ENCODE measurements around the gene EHF. TPM values are rescaled to one million over a fixed set of nuclear protein-coding genes. Genes with fewer than 3 reads are reported as not detected.
A peak's percentile ranks its signal among the peaks of the same experiment; 100 is the strongest.

EHF gene
- total and polyA plus RNA-seq, 2 of the 13 experiments (the other 11 are each of a cell fraction or from before 2014, with no cell fraction given): 0.04 to 0.46 TPM

GRCh38 chr11:34640050-34640923 lies 19.4 kb downstream of the EHF start (continued):
- TF ChIP-seq, protein P1, sequence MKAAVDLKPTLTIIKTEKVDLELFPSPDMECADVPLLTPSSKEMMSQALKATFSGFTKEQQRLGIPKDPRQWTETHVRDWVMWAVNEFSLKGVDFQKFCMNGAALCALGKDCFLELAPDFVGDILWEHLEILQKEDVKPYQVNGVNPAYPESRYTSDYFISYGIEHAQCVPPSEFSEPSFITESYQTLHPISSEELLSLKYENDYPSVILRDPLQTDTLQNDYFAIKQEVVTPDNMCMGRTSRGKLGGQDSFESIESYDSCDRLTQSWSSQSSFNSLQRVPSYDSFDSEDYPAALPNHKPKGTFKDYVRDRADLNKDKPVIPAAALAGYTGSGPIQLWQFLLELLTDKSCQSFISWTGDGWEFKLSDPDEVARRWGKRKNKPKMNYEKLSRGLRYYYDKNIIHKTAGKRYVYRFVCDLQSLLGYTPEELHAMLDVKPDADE (CRISPR knock-in tag; IDR thresholded peaks at IDR 0.05): no peak
- TF ChIP-seq ZNF501 (CRISPR knock-in tag; IDR thresholded peaks at IDR 0.05): peak; percentile 53
- peak; percentile 86 for TF ChIP-seq ARID5B (CRISPR knock-in tag; IDR thresholded peaks at IDR 0.05)
- TF ChIP-seq ZBTB7B (CRISPR knock-in tag; IDR thresholded peaks at IDR 0.05): peak; percentile 49
- TF ChIP-seq ELF1 (CRISPR knock-in tag; IDR thresholded peaks at IDR 0.05): no peak
- no peak for TF ChIP-seq SCMH1 (CRISPR knock-in tag; IDR thresholded peaks at IDR 0.05; ENCODE audit: borderline replicate concordance)
- no peak for TF ChIP-seq ZNF781 (CRISPR knock-in tag; IDR thresholded peaks at IDR 0.05; ENCODE audit: borderline replicate concordance, not compliant biosample characterization)
- TF ChIP-seq EP300 (IDR thresholded peaks at IDR 0.05; ENCODE audit: low read depth in 2 of 2, low read length in 2 of 2): peak in 1 of 2 experiments; percentile 81; a peak in 2 of 4 replicates
- no peak; the same call in 1 of the 2 replicates for TF ChIP-seq EP300 (CRISPR knock-in tag; IDR thresholded peaks at IDR 0.05; ENCODE audit: borderline replicate concordance)
- no peak for TF ChIP-seq ATF6 (CRISPR knock-in tag; conservative IDR thresholded peaks at IDR 0.05)
- TF ChIP-seq ZNF792 (CRISPR knock-in tag; IDR thresholded peaks at IDR 0.05): peak; percentile 44
- no peak for TF ChIP-seq FOXK1 (CRISPR knock-in tag; IDR thresholded peaks at IDR 0.05; ENCODE audit: borderline replicate concordance, low read depth)
- TF ChIP-seq TAF1 (CRISPR knock-in tag; IDR thresholded peaks at IDR 0.05): peak; percentile 48; the same call in 1 of the 2 replicates
- 0 out of 2 replicates have a peak, but pooled peaks have one; percentile 56 for TF ChIP-seq ZNF710 (CRISPR knock-in tag; IDR thresholded peaks at IDR 0.05; ENCODE audit: borderline replicate concordance)
- no peak for TF ChIP-seq IKZF4 (CRISPR knock-in tag; IDR thresholded peaks at IDR 0.05; ENCODE audit: borderline replicate concordance, low read depth, not compliant biosample characterization)
- TF ChIP-seq XRCC5 (optimal IDR thresholded peaks at IDR 0.05; ENCODE audit: low read length): peak; percentile 55
- no peak for TF ChIP-seq TFDP1 (CRISPR knock-in tag; IDR thresholded peaks at IDR 0.05; ENCODE audit: borderline replicate concordance)
- TF ChIP-seq NFKBIZ (CRISPR knock-in tag; IDR thresholded peaks at IDR 0.05): no peak

All from HepG2 (cell line).